ENCODE measurements around the gene FMC1.
"Not testable (repeated sequence)": the region's sequence is repeated elsewhere in the genome, so short reads cannot be mapped to it uniquely, and the experiment has no call there.

FMC1 gene

GRCh38 chr7:139340037-139340807, 915 bp upstream of the FMC1 start:
- DNase-seq (ENCODE audit: low read depth): peak; percentile 93

GRCh38 chr7:139340808-139341057, 404 bp upstream of the FMC1 start:
- no peak for DNase-seq (ENCODE audit: low read depth)

- DNase-seq (ENCODE audit: low read depth): no peak
Measured at GRCh38 chr7:139341776-139342226, 664 bp downstream of the FMC1 start.

GRCh38 chr7:139345042-139345441, 3.9 kb downstream of the FMC1 start:
- DNase-seq (ENCODE audit: low read depth): no peak

GRCh38 chr7:139351027-139351426, 9.9 kb downstream of the FMC1 start:
- no peak for DNase-seq (ENCODE audit: low read depth)

GRCh38 chr7:139354729-139355128, 13.6 kb downstream of the FMC1 start:
- no peak for DNase-seq (ENCODE audit: low read depth)

- no peak for DNase-seq (ENCODE audit: low read depth)
Measured at GRCh38 chr7:139355320-139355719, 14.2 kb downstream of the FMC1 start.

- DNase-seq (ENCODE audit: low read depth): not testable (repeated sequence)
Measured at GRCh38 chr7:139357729-139358506, 16.8 kb downstream of the FMC1 start.

GRCh38 chr7:139358541-139359365, 17.6 kb downstream of the FMC1 start:
- no peak for DNase-seq (ENCODE audit: low read depth)

GRCh38 chr7:139359366-139360209, 18.5 kb downstream of the FMC1 start, which contains the start of gene LUC7L2:
Gene LUC7L2 (plus strand): TSS chr7:139359894. CDS start chr7:139360262, 368 bp downstream.
- peak; percentile 91 for DNase-seq (ENCODE audit: low read depth)

GRCh38 chr7:139360210-139360947, 19.2 kb downstream of the FMC1 start:
- peak; percentile 75 for DNase-seq (ENCODE audit: low read depth)

GRCh38 chr7:139360948-139361307, 19.8 kb downstream of the FMC1 start:
- DNase-seq (ENCODE audit: low read depth): no peak

GRCh38 chr7:139361523-139361922, 20.4 kb downstream of the FMC1 start:
- no peak for DNase-seq (ENCODE audit: low read depth)

GRCh38 chr7:139362302-139362701, 21.2 kb downstream of the FMC1 start:
- DNase-seq (ENCODE audit: low read depth): no peak

GRCh38 chr7:139362981-139363380, 21.8 kb downstream of the FMC1 start:
- no peak for DNase-seq (ENCODE audit: low read depth)

GRCh38 chr7:139365336-139365735, 24.2 kb downstream of the FMC1 start:
- no peak for DNase-seq (ENCODE audit: low read depth)

GRCh38 chr7:139366400-139366799, 25.3 kb downstream of the FMC1 start:
- no peak for DNase-seq (ENCODE audit: low read depth)

GRCh38 chr7:139367438-139368155, 26.5 kb downstream of the FMC1 start:
- no peak for DNase-seq (ENCODE audit: low read depth)

- no peak for DNase-seq (ENCODE audit: low read depth)
Measured at GRCh38 chr7:139370301-139370942, 29.3 kb downstream of the FMC1 start.

- DNase-seq (ENCODE audit: low read depth): no peak
Measured at GRCh38 chr7:139370943-139371313, 29.8 kb downstream of the FMC1 start.

Measured in CMK (cell line).